B cell (primary cell): ENCODE measurements around the gene RS1. TPM values are rescaled to one million over a fixed set of nuclear protein-coding genes. Genes with fewer than 3 reads are reported as not detected.

Experiments
- ATAC-seq: fragments of 200-7000 bp; cut with Tn5 transposase; one replicate; pipeline ENCODE4 v1.10.0; 2021; ENCODE audit warnings: low read depth, mild to moderate bottlenecking, moderate number of reproducible peaks, moderate library complexity
- CTCF ChIA-PET: fragments of 350-600 bp; sonication (Branson Sonifier 250); formaldehyde crosslinking; loops from one replicate; lab custom pipeline; 2021; ENCODE audit warnings: antibody characterized with exemption, inconsistent platforms; lab: Charles Lee
- POLR2A ChIA-PET: fragments of 350-600 bp; sonication (Branson Sonifier 250); formaldehyde crosslinking; loops from one replicate; lab custom pipeline; 2021; ENCODE audit warnings: antibody characterized with exemption; lab: Charles Lee
- DNase-seq: peaks from one replicate; pipeline ENCODE4 v3.0.0; 2013
- H2AFZ ChIP-seq: 2 replicates; pipeline ENCODE4 v1.6.1; 2012; ENCODE audit warnings: mild to moderate bottlenecking, low read depth, low read length; ENCODE audit not compliant: insufficient read depth, poor library complexity, severe bottlenecking
- H3K27ac ChIP-seq, 2 donors: 1 replicate in 1 of 2; 2 replicates in 1 of 2; pipeline ENCODE4 v1.5.1; 2012 to 2013; ENCODE audit warnings: low read length in 2 of 2, mild to moderate bottlenecking in 2 of 2, moderate library complexity in 1 of 2
- H3K27me3 ChIP-seq, 4 experiments: fragments of 200-600 bp in 1 of 4; sonication (generic) in 1 of 4; replicated peaks in 1 of 4; 1 replicate in 2 of 4; 2 replicates in 2 of 4; pipeline versions ENCODE4 v1.6.1 to v1.7.0; 2013 to 2016; ENCODE audit warnings: low read length in 3 of 4, mild to moderate bottlenecking in 2 of 4, mixed read lengths in 1 of 4, moderate library complexity in 1 of 4; ENCODE audit not compliant: insufficient read depth in 4 of 4, control insufficient read depth in 3 of 4; ENCODE audit errors: control extremely low read depth in 1 of 4
- H3K36me3 ChIP-seq, 2 experiments: replicated peaks in 1 of 2; 1 replicate in 1 of 2; 2 replicates in 1 of 2; pipeline versions ENCODE4 v1.6.1 to v1.7.1; 2013; ENCODE audit warnings: low read length in 1 of 2; ENCODE audit not compliant: insufficient read depth in 2 of 2, control insufficient read depth in 1 of 2; ENCODE audit errors: control extremely low read depth in 1 of 2, extremely low read depth in 1 of 2
- H3K4me1 ChIP-seq, 2 donors: fragments of 200-600 bp in 1 of 2; sonication (generic) in 1 of 2; 1 replicate in 1 of 2; 2 replicates in 1 of 2; pipeline versions ENCODE4 v1.5.1 to v1.6.1; 2013 to 2017; ENCODE audit warnings: low read length in 2 of 2; ENCODE audit not compliant: control insufficient read depth in 2 of 2, insufficient read depth in 2 of 2
- H3K4me2 ChIP-seq: replicated peaks from 2 replicates; pipeline ENCODE3; 2012; ENCODE audit warnings: mild to moderate bottlenecking, low read depth, low read length; ENCODE audit not compliant: poor library complexity, severe bottlenecking
- H3K4me3 ChIP-seq, 5 experiments: fragments of 200-600 bp in 1 of 5; sonication (generic) in 1 of 5; 1 replicate in 3 of 5; 2 replicates in 2 of 5; pipeline versions ENCODE4 v1.5.1 to v1.7.0; 2011 to 2016; ENCODE audit warnings: low read length in 4 of 5, mild to moderate bottlenecking in 4 of 5, low read depth in 2 of 5, control low read depth in 1 of 5, moderate library complexity in 1 of 5; ENCODE audit not compliant: insufficient read depth in 1 of 5; ENCODE audit errors: control extremely low read depth in 1 of 5, extremely low read depth in 1 of 5
- H3K79me2 ChIP-seq: fragments of 200-600 bp; sonication (generic); one replicate; pipeline ENCODE4 v1.6.0; 2016; ENCODE audit warnings: low read length; ENCODE audit not compliant: control insufficient read depth, insufficient read depth
- H3K9ac ChIP-seq: fragments of 200-600 bp; sonication (generic); 2 replicates; pipeline ENCODE4 v1.6.1; 2017; ENCODE audit warnings: mild to moderate bottlenecking, low read length, moderate library complexity
- H3K9me3 ChIP-seq, 3 donors: one replicate each; pipeline versions ENCODE4 v1.6.1 to v1.7.1; 2013; ENCODE audit warnings: low read length in 2 of 3; ENCODE audit not compliant: control insufficient read depth in 2 of 3, insufficient read depth in 1 of 3; ENCODE audit errors: control extremely low read depth in 1 of 3
- H4K20me1 ChIP-seq: 2 replicates; pipeline ENCODE4 v1.6.0; 2012; ENCODE audit warnings: mild to moderate bottlenecking, low read length; ENCODE audit not compliant: insufficient read depth, control insufficient read depth, poor library complexity, severe bottlenecking
- H3K27ac Mint-ChIP-seq: one replicate; pipeline ENCODE4 v1.8.0; 2021; ENCODE audit warnings: mixed read lengths
- H3K27me3 Mint-ChIP-seq: one replicate; pipeline ENCODE4 v1.8.0; 2021; ENCODE audit warnings: mixed read lengths
- H3K4me1 Mint-ChIP-seq: one replicate; pipeline ENCODE4 v1.8.0; 2021; ENCODE audit warnings: mixed read lengths
- H3K4me3 Mint-ChIP-seq: one replicate; pipeline ENCODE4 v1.8.0; 2021; ENCODE audit warnings: mixed read lengths
- H3K9me3 Mint-ChIP-seq: one replicate; pipeline ENCODE4 v1.8.0; 2022; ENCODE audit warnings: mixed read lengths; ENCODE audit not compliant: insufficient read depth
- CTCF ChIP-seq: fragments of 200-600 bp; IDR thresholded peaks from one replicate; pipeline ENCODE4 v1.8.0; 2022; ENCODE audit warnings: antibody characterized with exemption, mild to moderate bottlenecking
- EZH2 ChIP-seq: IDR thresholded peaks from 2 replicates; pipeline ENCODE4 v1.6.1; 2012; ENCODE audit warnings: borderline replicate concordance, low read depth, mild to moderate bottlenecking, moderate library complexity, low read length; ENCODE audit not compliant: insufficient read depth, poor library complexity, severe bottlenecking
- WGBS: methylation state at CpG from one replicate; pipeline ENCODE4 v1.1.5; 2013; ENCODE audit warnings: missing lambda C conversion rate; ENCODE audit not compliant: insufficient coverage; 5-methylcytosine and 5-hydroxymethylcytosine counted together
- intact Hi-C: fragments of 100-400 bp; cut with micrococcal nuclease; formaldehyde crosslinking; loops from one replicate; pipeline ENCODE4 v1.10.0; 2022
- polyA plus RNA-seq: library from polyadenylated mRNA; depleted of rRNA; stranded (reverse); fragments of >200 nt; gene quantifications from 2 replicates; pipeline ENCODE4 v1.2.3, GENCODE V29; 2012
- total RNA-seq, 2 donors: library from RNA; stranded (reverse); fragments of 120-200 nt in 1 of 2; gene quantifications; 1 replicate in 1 of 2; 2 replicates in 1 of 2; pipeline versions ENCODE4 v1.2.3 to v1.2.4, GENCODE V29; 2013 to 2022

The RS1 gene
- total and polyA plus RNA-seq, 2 donors (not counting 1 experiment from before 2014, with no cell fraction given): not detected

GRCh38 chrX:18616688-18617406, 55.1 kb downstream of the RS1 start:
- TF ChIP-seq EZH2: no peak
- TF ChIP-seq CTCF: no peak
- Histone ChIP-seq H2AFZ (no peak overlapping the region), H3K27ac (no peak overlapping the region), H3K36me3 (no peaks in the 10 kb centered on the region), H3K79me2 (no peaks in the 10 kb centered on the region), H4K20me1 (no peaks in the 10 kb centered on the region), H3K27me3 (no peaks in the 10 kb centered on the region), H3K9me3 (no peaks in the 10 kb centered on the region), H3K4me3 (no peak overlapping the region), H3K4me1 (no peaks in the 10 kb centered on the region), H3K4me2 (no peak overlapping the region), H3K9ac (no peak overlapping the region)
- Mint-ChIP-seq H3K27ac (no peak overlapping the region), H3K9me3 (no peaks in the 10 kb centered on the region), H3K4me1 (no peaks in the 10 kb centered on the region), H3K4me3 (no peak overlapping the region), H3K27me3 (no peaks in the 10 kb centered on the region)
- CTCF ChIA-PET: no interaction called here
- POLR2A ChIA-PET: no interaction called here
- DNase-seq (no peak), ATAC-seq (no peak)
- WGBS: 100% methylated on average over 1 of the region's 8 CpGs
- intact Hi-C loops: no loop called here

GRCh38 chrX:18613930-18614639, 57.8 kb downstream of the RS1 start:
- H3K4me3 Mint-ChIP-seq: no peak overlapping the region
- H3K27me3 Mint-ChIP-seq: no peaks in the 10 kb centered on the region

More at GRCh38 chrX:18613930-18614639, 57.8 kb downstream of the RS1 start:
- Histone ChIP-seq H3K4me2 (no peak overlapping the region), H3K9ac (no peak overlapping the region), H3K27ac (no peak overlapping the region), H3K9me3 (no peaks in the 10 kb centered on the region), H4K20me1 (no peaks in the 10 kb centered on the region), H3K4me3 (no peak overlapping the region), H3K36me3 (peaks cover 0 to 3% of the 10 kb centered on the region in 2 experiments), H2AFZ (no peak overlapping the region), H3K27me3 (no peaks in the 10 kb centered on the region), H3K4me1 (no peaks in the 10 kb centered on the region), H3K79me2 (no peaks in the 10 kb centered on the region)
- DNase-seq (no peak), ATAC-seq (no peak)
- ChIA-PET CTCF (no interaction called here), POLR2A (no interaction called here)
- no peak for TF ChIP-seq EZH2
- TF ChIP-seq CTCF: no peak
- no CpG with 5 or more reads among the region's 3 CpGs for WGBS
- intact Hi-C loops: no loop called here
- H3K9me3 Mint-ChIP-seq: no peaks in the 10 kb centered on the region
- H3K27ac Mint-ChIP-seq: no peak overlapping the region
- no peaks in the 10 kb centered on the region for H3K4me1 Mint-ChIP-seq
